Kidney capillary endothelial cell (primary cell): ENCODE results near the gene ST7.
A peak's percentile ranks its signal among the peaks of the same experiment; 100 is the strongest.
"Not testable (repeated sequence)": the region's sequence is repeated elsewhere in the genome, so short reads cannot be mapped to it uniquely, and the experiment has no call there.

ENCODE experiments used
- DNase-seq: peaks from one replicate; pipeline ENCODE4 v3.0.0-alpha.2; 2018; ENCODE audit warnings: low spot score

ST7 gene

GRCh38 chr7:116950889-116951351 is 2.4 kb upstream of the ST7 start:
- no peak for DNase-seq

GRCh38 chr7:116951366-116952292 is 1.7 kb upstream of the ST7 start:
- no peak for DNase-seq

GRCh38 chr7:116952635-116953371 is 498 bp upstream of the ST7 start:
- DNase-seq: no peak

GRCh38 chr7:116953906-116954838 is 871 bp downstream of the ST7 start:
- peak; percentile 47 for DNase-seq

- no peak for DNase-seq
Observed at GRCh38 chr7:116955340-116955739, 2.0 kb downstream of the ST7 start.

- DNase-seq: no peak
Observed at GRCh38 chr7:116955801-116956476, 2.6 kb downstream of the ST7 start.

- DNase-seq: no peak
Observed at GRCh38 chr7:116956477-116956804, 3.1 kb downstream of the ST7 start.

- DNase-seq: no peak
Observed at GRCh38 chr7:116957874-116958273, 4.6 kb downstream of the ST7 start.

GRCh38 chr7:116961966-116962673 is 8.8 kb downstream of the ST7 start:
- not testable (repeated sequence) for DNase-seq

GRCh38 chr7:116963234-116963633 is 9.9 kb downstream of the ST7 start:
- DNase-seq: no peak

- DNase-seq: no peak
Observed at GRCh38 chr7:116966601-116967000, 13.3 kb downstream of the ST7 start.

- no peak for DNase-seq
Observed at GRCh38 chr7:116967254-116967922, 14.1 kb downstream of the ST7 start.

- no peak for DNase-seq
Observed at GRCh38 chr7:116967983-116968382, 14.7 kb downstream of the ST7 start.

- DNase-seq: no peak
Observed at GRCh38 chr7:116968631-116969030, 15.3 kb downstream of the ST7 start.

GRCh38 chr7:116969371-116969902 is 16.1 kb downstream of the ST7 start:
- DNase-seq: no peak

- DNase-seq: no peak
Observed at GRCh38 chr7:116970238-116970910, 17.1 kb downstream of the ST7 start.

- not testable (repeated sequence) for DNase-seq
Observed at GRCh38 chr7:116971153-116971552, 17.9 kb downstream of the ST7 start.

- no peak for DNase-seq
Observed at GRCh38 chr7:116971869-116972268, 18.6 kb downstream of the ST7 start.

GRCh38 chr7:116975024-116975423 is 21.7 kb downstream of the ST7 start:
- not testable (repeated sequence) for DNase-seq
